CD14-positive monocyte (primary cell): Measurements from ENCODE around the gene ZCCHC4. TPM values are rescaled to one million over a fixed set of nuclear protein-coding genes. Genes with fewer than 3 reads are reported as not detected.

ENCODE experiments used
- DNase-seq, 3 donors: peaks; one replicate each; pipeline ENCODE4 v3.0.0-alpha.2; 2011 to 2022
- H2AFZ ChIP-seq: 2 replicates; pipeline ENCODE4 v1.6.0; 2012; ENCODE audit warnings: mild to moderate bottlenecking, low read depth, low read length, inconsistent platforms; ENCODE audit not compliant: insufficient read depth, poor library complexity, severe bottlenecking
- H3K27ac ChIP-seq, 2 donors: 1 replicate in 1 of 2; 2 replicates in 1 of 2; pipeline ENCODE4 v1.5.1; 2012 to 2013; ENCODE audit warnings: low read length in 2 of 2, control low read depth in 1 of 2, inconsistent platforms in 1 of 2, low read depth in 1 of 2, mild to moderate bottlenecking in 1 of 2
- H3K27me3 ChIP-seq, 2 donors: one replicate each; pipeline versions ENCODE4 v1.6.0 to v1.6.1; 2011 to 2013; ENCODE audit warnings: low read length in 2 of 2; ENCODE audit not compliant: control insufficient read depth in 2 of 2, insufficient read depth in 2 of 2
- H3K36me3 ChIP-seq, 2 donors: replicated peaks in 1 of 2; 1 replicate in 1 of 2; 2 replicates in 1 of 2; pipeline versions ENCODE4 v1.5.1 to v1.6.1; 2012 to 2013; ENCODE audit warnings: low read length in 2 of 2, control low read depth in 1 of 2, inconsistent platforms in 1 of 2, mild to moderate bottlenecking in 1 of 2; ENCODE audit not compliant: insufficient read depth in 2 of 2, control insufficient read depth in 1 of 2
- H3K4me1 ChIP-seq, 2 donors: 1 replicate in 1 of 2; 2 replicates in 1 of 2; pipeline versions ENCODE4 v1.5.1 to v1.6.1; 2012 to 2013; ENCODE audit warnings: low read length in 2 of 2, control low read depth in 1 of 2, inconsistent platforms in 1 of 2, mild to moderate bottlenecking in 1 of 2, moderate library complexity in 1 of 2; ENCODE audit not compliant: insufficient read depth in 2 of 2, control insufficient read depth in 1 of 2
- H3K4me2 ChIP-seq: replicated peaks from 2 replicates; pipeline ENCODE3; 2012; ENCODE audit warnings: low read length, moderate library complexity, mild to moderate bottlenecking; ENCODE audit not compliant: poor library complexity, severe bottlenecking; ENCODE audit errors: extremely low read depth
- H3K4me3 ChIP-seq, 3 experiments: fragments of 200-600 bp in 1 of 3; sonication (generic) in 1 of 3; replicated peaks in 1 of 3; 1 replicate in 2 of 3; 2 replicates in 1 of 3; pipeline ENCODE4 v1.5.1; 2011 to 2013; ENCODE audit warnings: low read length in 3 of 3, mild to moderate bottlenecking in 3 of 3, control low read depth in 2 of 3, low read depth in 2 of 3, inconsistent platforms in 1 of 3, moderate library complexity in 1 of 3
- H3K79me2 ChIP-seq: 2 replicates; pipeline ENCODE4 v1.6.0; 2012; ENCODE audit warnings: mild to moderate bottlenecking, control low read depth, inconsistent platforms, low read length, moderate library complexity; ENCODE audit not compliant: insufficient read depth
- H3K9ac ChIP-seq: 2 replicates; pipeline ENCODE4 v1.6.0; 2017; ENCODE audit warnings: low read length, mild to moderate bottlenecking; ENCODE audit not compliant: insufficient read depth, poor library complexity, severe bottlenecking
- H3K9me3 ChIP-seq, 2 donors: replicated peaks in 1 of 2; 1 replicate in 1 of 2; 2 replicates in 1 of 2; pipeline versions ENCODE4 v1.5.1 to v1.6.1; 2012 to 2013; ENCODE audit warnings: low read length in 2 of 2, control low read depth in 1 of 2; ENCODE audit not compliant: control insufficient read depth in 1 of 2, insufficient read depth in 1 of 2
- H4K20me1 ChIP-seq: 2 replicates; pipeline ENCODE4 v1.6.0; 2012; ENCODE audit warnings: mild to moderate bottlenecking, low read length, control low read depth, moderate library complexity; ENCODE audit not compliant: insufficient read depth
- H3K27ac Mint-ChIP-seq, 7 donors: one replicate each; pipeline ENCODE4 v1.8.0; 2020; ENCODE audit warnings: mild to moderate bottlenecking in 7 of 7, mixed read lengths in 7 of 7, moderate library complexity in 6 of 7, inconsistent platforms in 2 of 7
- H3K27me3 Mint-ChIP-seq, 3 donors: one replicate each; pipeline ENCODE4 v1.8.0; 2021 to 2022; ENCODE audit warnings: low read depth in 3 of 3, mild to moderate bottlenecking in 3 of 3, mixed read lengths in 3 of 3, moderate library complexity in 3 of 3, inconsistent platforms in 1 of 3
- H3K36me3 Mint-ChIP-seq, 2 donors: one replicate each; pipeline ENCODE4 v1.8.0; 2020; ENCODE audit warnings: mixed read lengths in 2 of 2, inconsistent platforms in 1 of 2, mild to moderate bottlenecking in 1 of 2
- H3K4me1 Mint-ChIP-seq: one replicate; pipeline ENCODE4 v1.8.0; 2020; ENCODE audit warnings: mild to moderate bottlenecking, mixed read lengths
- H3K4me3 Mint-ChIP-seq, 2 donors: one replicate each; pipeline ENCODE4 v1.8.0; 2020; ENCODE audit warnings: mild to moderate bottlenecking in 2 of 2, mixed read lengths in 2 of 2, moderate library complexity in 1 of 2
- H3K9me3 Mint-ChIP-seq, 7 donors: one replicate each; pipeline ENCODE4 v1.8.0; 2020 to 2022; ENCODE audit warnings: mixed read lengths in 7 of 7, mild to moderate bottlenecking in 6 of 7, moderate library complexity in 6 of 7, inconsistent platforms in 2 of 7
- CTCF ChIP-seq: fragments of 200-600 bp; IDR thresholded peaks from one replicate; pipeline ENCODE4 v1.8.0; 2022; ENCODE audit warnings: antibody characterized with exemption, mild to moderate bottlenecking
- WGBS: methylation state at CpG from one replicate; pipeline ENCODE4 v1.1.5; 2013; ENCODE audit warnings: missing lambda C conversion rate; ENCODE audit not compliant: insufficient coverage; 5-methylcytosine and 5-hydroxymethylcytosine counted together
- intact Hi-C, 2 donors: fragments of 100-400 bp; cut with micrococcal nuclease; formaldehyde crosslinking; loops; one replicate each; pipeline versions ENCODE4 v1.15.0 to v1.15.1; 2023
- polyA plus RNA-seq, 3 donors: library from polyadenylated mRNA; depleted of rRNA in 1 of 3; unstranded in 2 of 3; stranded (reverse) in 1 of 3; fragments of 300-500 nt in 2 of 3; fragments of >200 nt in 1 of 3; fragmentation: Illumina TruSeq in 2 of 3; gene quantifications; 1 replicate in 2 of 3; 2 replicates in 1 of 3; pipeline ENCODE4 v1.2.3, GENCODE V29; 2012 to 2021

Gene ZCCHC4
- polyA plus RNA-seq, 3 donors, result 1.6 to 3.5 (median 3.4) TPM

GRCh38 chr4:25284466-25284865 is 28.1 kb upstream of the ZCCHC4 start:
- intact Hi-C loops, result no loop called here
- no CpG with 5 or more reads among the region's 3 CpGs for WGBS
- Histone ChIP-seq H3K27me3 (no peaks in the 10 kb centered on the region), H3K9me3 (no peaks in the 10 kb centered on the region), H3K4me2 (no peak overlapping the region), H3K4me1 (no peaks in the 10 kb centered on the region), H3K79me2 (no peaks in the 10 kb centered on the region), H3K9ac (no peak overlapping the region), H2AFZ (no peak overlapping the region), H3K27ac (no peak overlapping the region), H3K4me3 (no peak overlapping the region), H3K36me3 (peaks cover 2 to 17% of the 10 kb centered on the region in 2 donors), H4K20me1 (no peaks in the 10 kb centered on the region)
- H3K4me1 Mint-ChIP-seq, result no peaks in the 10 kb centered on the region
- peaks cover 16 to 19% of the 10 kb centered on the region in 2 donors for H3K36me3 Mint-ChIP-seq
- no peak for TF ChIP-seq CTCF
- peaks cover 4 to 8% (median 8%) of the 10 kb centered on the region in 3 donors for H3K27me3 Mint-ChIP-seq
- no peak for DNase-seq
- H3K9me3 Mint-ChIP-seq, result peaks cover 4 to 14% (median 7%) of the 10 kb centered on the region in 7 donors
- H3K27ac Mint-ChIP-seq, result no peak overlapping the region
- no peak overlapping the region for H3K4me3 Mint-ChIP-seq

- Histone ChIP-seq H2AFZ (no peak overlapping the region), H4K20me1 (no peaks in the 10 kb centered on the region), H3K4me2 (no peak overlapping the region), H3K27me3 (no peaks in the 10 kb centered on the region), H3K9ac (no peak overlapping the region), H3K4me1 (no peaks in the 10 kb centered on the region), H3K9me3 (peaks cover 0 to 10% of the 10 kb centered on the region in 2 donors), H3K4me3 (no peak overlapping the region), H3K27ac (no peak overlapping the region), H3K36me3 (no peaks in the 10 kb centered on the region), H3K79me2 (no peaks in the 10 kb centered on the region)
- Mint-ChIP-seq H3K36me3 (no peaks in the 10 kb centered on the region), H3K27me3 (peaks cover 5 to 10% (median 6%) of the 10 kb centered on the region in 3 donors), H3K4me1 (no peaks in the 10 kb centered on the region), H3K4me3 (no peak overlapping the region), H3K9me3 (peaks cover 8 to 19% (median 13%) of the 10 kb centered on the region in 7 donors), H3K27ac (no peak overlapping the region)
- no peak for TF ChIP-seq CTCF
- 97% methylated on average over 8 of the region's 11 CpGs for WGBS
- intact Hi-C loops, result no loop called here
- no peak for DNase-seq
Measured at GRCh38 chr4:25290490-25291067, 22.0 kb upstream of the ZCCHC4 start.
